ENCODE data around the gene CXCL13.

Gene CXCL13

DNA sequence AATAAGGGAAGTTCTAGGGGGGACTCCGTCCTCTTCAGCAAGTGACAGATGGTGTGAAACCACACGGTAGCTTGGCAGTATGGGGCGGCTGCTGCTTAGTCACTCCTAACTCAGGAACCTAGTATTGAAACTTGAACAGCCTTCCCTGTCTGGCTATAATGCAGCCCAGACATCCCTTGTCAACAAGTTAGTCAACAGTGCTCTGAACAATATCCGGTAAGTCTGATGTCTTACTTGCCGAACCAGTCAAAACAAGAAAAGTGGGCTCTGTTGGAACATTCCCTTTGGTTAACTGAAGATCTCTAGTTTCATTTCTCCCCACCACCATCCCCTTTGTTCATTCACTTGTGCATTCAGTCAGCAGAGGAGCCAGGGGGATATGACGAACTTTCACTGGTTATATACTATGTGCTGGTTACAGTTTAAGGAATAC is 18.7 kb upstream of the CXCL13 start:
- Histone ChIP-seq H3K9me3 (ENCODE audit: control insufficient read depth, insufficient read depth, low read depth, low read length) (no peaks in the 10 kb centered on the region), H3K27ac (ENCODE audit: extremely low read depth, low read depth, low read length) (no peak overlapping the region), H3K4me1 (ENCODE audit: control insufficient read depth, insufficient read depth, low read length) (no peaks in the 10 kb centered on the region), H3K36me3 (ENCODE audit: control insufficient read depth in 2 of 2, insufficient read depth in 1 of 2, low read length in 2 of 2) (no peaks in the 10 kb centered on the region), H3K4me3 (ENCODE audit: low read depth, low read length) (no peak overlapping the region)
- no peak for TF ChIP-seq ZBTB48 (tag by site-specific recombination; IDR thresholded peaks at IDR 0.05)
- TF ChIP-seq, protein P1, sequence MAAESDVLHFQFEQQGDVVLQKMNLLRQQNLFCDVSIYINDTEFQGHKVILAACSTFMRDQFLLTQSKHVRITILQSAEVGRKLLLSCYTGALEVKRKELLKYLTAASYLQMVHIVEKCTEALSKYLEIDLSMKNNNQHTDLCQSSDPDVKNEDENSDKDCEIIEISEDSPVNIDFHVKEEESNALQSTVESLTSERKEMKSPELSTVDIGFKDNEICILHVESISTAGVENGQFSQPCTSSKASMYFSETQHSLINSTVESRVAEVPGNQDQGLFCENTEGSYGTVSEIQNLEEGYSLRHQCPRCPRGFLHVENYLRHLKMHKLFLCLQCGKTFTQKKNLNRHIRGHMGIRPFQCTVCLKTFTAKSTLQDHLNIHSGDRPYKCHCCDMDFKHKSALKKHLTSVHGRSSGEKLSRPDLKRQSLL (tag by site-specific recombination; IDR thresholded peaks at IDR 0.05), result no peak
- TF ChIP-seq ZSCAN23 (tag by site-specific recombination; IDR thresholded peaks at IDR 0.05), result no peak
- TF ChIP-seq ZNF76 (tag by site-specific recombination; IDR thresholded peaks at IDR 0.05; ENCODE audit: borderline replicate concordance, low read depth), result no peak
- TF ChIP-seq ZIC2 (tag by site-specific recombination; IDR thresholded peaks at IDR 0.05), result no peak
- no peak for TF ChIP-seq ZFHX2 (tag by site-specific recombination; conservative IDR thresholded peaks at IDR 0.05)
- POLR2A ChIA-PET, result no interaction called here
- CTCF ChIA-PET, result interaction anchor here (1.9 kb wide), 1 partner anchor 228 kb away, joined by 5 read pairs; no protein-coding TSS in a partner anchor

GRCh38 chr4:77590482-77590881 is 15.1 kb upstream of the CXCL13 start:
- Histone ChIP-seq H3K27ac (ENCODE audit: extremely low read depth, low read depth, low read length) (no peak overlapping the region), H3K4me1 (ENCODE audit: control insufficient read depth, insufficient read depth, low read length) (no peaks in the 10 kb centered on the region), H3K36me3 (ENCODE audit: control insufficient read depth in 2 of 2, insufficient read depth in 1 of 2, low read length in 2 of 2) (no peaks in the 10 kb centered on the region), H3K9me3 (ENCODE audit: control insufficient read depth, insufficient read depth, low read depth, low read length) (no peaks in the 10 kb centered on the region), H3K4me3 (ENCODE audit: low read depth, low read length) (no peak overlapping the region)
- ChIA-PET CTCF (interaction anchor here (0.9 kb wide), 1 partner anchor 9 kb away, joined by 3 read pairs; no protein-coding TSS in a partner anchor), POLR2A (no interaction called here)
- TF ChIP-seq KLF1 (tag by site-specific recombination; IDR thresholded peaks at IDR 0.05) (no peak), ZNF10 (tag by site-specific recombination; IDR thresholded peaks at IDR 0.05) (no peak), ZNF335 (tag by site-specific recombination; conservative IDR thresholded peaks at IDR 0.05) (no peak), ZNF394 (tag by site-specific recombination; IDR thresholded peaks at IDR 0.05; ENCODE audit: borderline replicate concordance) (no peak), ZNF292 (tag by site-specific recombination; IDR thresholded peaks at IDR 0.05; ENCODE audit: borderline replicate concordance, low read depth) (no peak)

DNA sequence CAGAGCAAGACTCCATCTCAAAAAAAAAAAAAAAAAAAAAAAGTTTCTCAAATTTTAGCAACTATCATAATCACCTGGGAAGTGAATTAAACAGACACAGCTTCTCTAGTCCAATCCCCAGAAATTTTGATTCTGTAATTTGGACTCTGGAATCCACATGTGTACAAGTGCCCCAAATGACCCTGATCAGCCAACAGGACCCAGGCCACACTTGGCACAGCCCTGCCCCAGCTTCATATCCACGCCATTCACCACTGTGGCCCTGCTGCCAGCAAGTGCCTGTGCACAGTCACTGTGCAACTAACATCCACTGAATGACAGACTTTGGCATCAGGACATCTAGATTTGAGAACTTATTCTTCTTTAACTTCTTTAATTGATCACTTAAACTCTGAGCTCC is 14.1 kb upstream of the CXCL13 start:
- ChIA-PET POLR2A (interaction anchor here (0.9 kb wide), 1 partner anchor 53 kb away, joined by 6 read pairs; no protein-coding TSS in a partner anchor), CTCF (interaction anchor here (0.6 to 1.4 kb wide), 2 partner anchors 10 to 141 kb away, joined by 3 to 4 read pairs; no protein-coding TSS in a partner anchor)
- no peaks in the 10 kb centered on the region for H3K9me3 ChIP-seq (ENCODE audit: control insufficient read depth, insufficient read depth, low read depth, low read length)
- no peak overlapping the region for H3K4me3 ChIP-seq (ENCODE audit: low read depth, low read length)
- H3K36me3 ChIP-seq (ENCODE audit: control insufficient read depth in 2 of 2, insufficient read depth in 1 of 2, low read length in 2 of 2), result no peaks in the 10 kb centered on the region
- no peak overlapping the region for H3K27ac ChIP-seq (ENCODE audit: extremely low read depth, low read depth, low read length)
- H3K4me1 ChIP-seq (ENCODE audit: control insufficient read depth, insufficient read depth, low read length), result no peaks in the 10 kb centered on the region
- TF ChIP-seq, protein P2, sequence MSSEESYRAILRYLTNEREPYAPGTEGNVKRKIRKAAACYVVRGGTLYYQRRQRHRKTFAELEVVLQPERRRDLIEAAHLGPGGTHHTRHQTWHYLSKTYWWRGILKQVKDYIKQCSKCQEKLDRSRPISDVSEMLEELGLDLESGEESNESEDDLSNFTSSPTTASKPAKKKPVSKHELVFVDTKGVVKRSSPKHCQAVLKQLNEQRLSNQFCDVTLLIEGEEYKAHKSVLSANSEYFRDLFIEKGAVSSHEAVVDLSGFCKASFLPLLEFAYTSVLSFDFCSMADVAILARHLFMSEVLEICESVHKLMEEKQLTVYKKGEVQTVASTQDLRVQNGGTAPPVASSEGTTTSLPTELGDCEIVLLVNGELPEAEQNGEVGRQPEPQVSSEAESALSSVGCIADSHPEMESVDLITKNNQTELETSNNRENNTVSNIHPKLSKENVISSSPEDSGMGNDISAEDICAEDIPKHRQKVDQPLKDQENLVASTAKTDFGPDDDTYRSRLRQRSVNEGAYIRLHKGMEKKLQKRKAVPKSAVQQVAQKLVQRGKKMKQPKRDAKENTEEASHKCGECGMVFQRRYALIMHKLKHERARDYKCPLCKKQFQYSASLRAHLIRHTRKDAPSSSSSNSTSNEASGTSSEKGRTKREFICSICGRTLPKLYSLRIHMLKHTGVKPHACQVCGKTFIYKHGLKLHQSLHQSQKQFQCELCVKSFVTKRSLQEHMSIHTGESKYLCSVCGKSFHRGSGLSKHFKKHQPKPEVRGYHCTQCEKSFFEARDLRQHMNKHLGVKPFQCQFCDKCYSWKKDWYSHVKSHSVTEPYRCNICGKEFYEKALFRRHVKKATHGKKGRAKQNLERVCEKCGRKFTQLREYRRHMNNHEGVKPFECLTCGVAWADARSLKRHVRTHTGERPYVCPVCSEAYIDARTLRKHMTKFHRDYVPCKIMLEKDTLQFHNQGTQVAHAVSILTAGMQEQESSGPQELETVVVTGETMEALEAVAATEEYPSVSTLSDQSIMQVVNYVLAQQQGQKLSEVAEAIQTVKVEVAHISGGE (tag by site-specific recombination; conservative IDR thresholded peaks at IDR 0.05; ENCODE audit: low read depth), result no peak
- TF ChIP-seq ZNF843 (tag by site-specific recombination; IDR thresholded peaks at IDR 0.05) (no peak), ZNF362 (tag by site-specific recombination; IDR thresholded peaks at IDR 0.05) (no peak), GLI4 (tag by site-specific recombination; IDR thresholded peaks at IDR 0.05) (no peak), ZNF514 (tag by site-specific recombination; IDR thresholded peaks at IDR 0.05) (no peak), ZNF155 (tag by site-specific recombination; IDR thresholded peaks at IDR 0.05) (no peak), REST (tag by site-specific recombination; IDR thresholded peaks at IDR 0.05) (no peak), ZNF530 (tag by site-specific recombination; IDR thresholded peaks at IDR 0.05; ENCODE audit: low read depth) (no peak), ZNF629 (tag by site-specific recombination; IDR thresholded peaks at IDR 0.05) (no peak), ZNF140 (tag by site-specific recombination; IDR thresholded peaks at IDR 0.05) (no peak), ZNF521 (tag by site-specific recombination; IDR thresholded peaks at IDR 0.05) (no peak)

All from HEK293 (cell line).